ENCODE measurements around the gene LRPAP1.

- no peak for TF ChIP-seq POLR2AphosphoS5 (IDR thresholded peaks at IDR 0.05)
- TF ChIP-seq CTCF (IDR thresholded peaks at IDR 0.05), result no peak
- no peak for TF ChIP-seq POLR2A (IDR thresholded peaks at IDR 0.05)
Observed at GRCh38 chr4:3516836-3517730, 15.1 kb downstream of the LRPAP1 start.

Data from stomach (tissue), 4 donors.